Epithelial cell of proximal tubule (primary cell): ENCODE data around the gene MTTP. TPM values are rescaled to one million over a fixed set of nuclear protein-coding genes. Genes with fewer than 3 reads are reported as not detected.

Source experiments
- DNase-seq: peaks from one replicate; pipeline ENCODE4 v3.0.0-alpha.2; 2011; ENCODE audit warnings: low read depth
- H3K4me3 ChIP-seq: 2 replicates; pipeline ENCODE4 v1.5.1; 2011; ENCODE audit warnings: low read depth, mild to moderate bottlenecking, low read length
- CTCF ChIP-seq: conservative IDR thresholded peaks from 2 replicates; pipeline ENCODE4 v1.5.1; 2012; ENCODE audit warnings: low read depth, mild to moderate bottlenecking, low read length
- total RNA-seq: library from RNA; depleted of rRNA; stranded (reverse); fragments of >200 nt; gene quantifications from 2 replicates; pipeline ENCODE4 v1.2.3, GENCODE V29; 2015

Gene MTTP
- total RNA-seq, 1 donor from 2014 or later, result not detected

GRCh38 chr4:99661907-99662306 lies 87.3 kb downstream of the MTTP start:
- DNase-seq, result no peak
- H3K4me3 ChIP-seq, result no peak overlapping the region
- no peak for TF ChIP-seq CTCF

- DNase-seq, result no peak
- no peak overlapping the region for H3K4me3 ChIP-seq
- TF ChIP-seq CTCF, result no peak
Measured at GRCh38 chr4:99664716-99665115, 90.1 kb downstream of the MTTP start.

- DNase-seq, result no peak
- no peak overlapping the region for H3K4me3 ChIP-seq
- no peak for TF ChIP-seq CTCF
Measured at GRCh38 chr4:99665983-99666382, 91.4 kb downstream of the MTTP start.

- TF ChIP-seq CTCF, result no peak
- DNase-seq, result no peak
- H3K4me3 ChIP-seq, result no peak overlapping the region
Measured at GRCh38 chr4:99668472-99668871, 93.8 kb downstream of the MTTP start.

GRCh38 chr4:99669084-99669483 lies 94.5 kb downstream of the MTTP start:
- no peak overlapping the region for H3K4me3 ChIP-seq
- TF ChIP-seq CTCF, result no peak
- DNase-seq, result no peak

- no peak for TF ChIP-seq CTCF
Measured at GRCh38 chr4:99670409-99671073, 95.9 kb downstream of the MTTP start.

More at GRCh38 chr4:99670409-99671073, 95.9 kb downstream of the MTTP start:
- H3K4me3 ChIP-seq, result no peak overlapping the region
- no peak for DNase-seq

Other genes with a start within 250 kb of the MTTP start
- not detected in 2 replicates for gene ADH1C, start 222.1 kb upstream of the MTTP start, total RNA-seq
- gene ADH7, start 139.5 kb upstream of the MTTP start, total RNA-seq, result not detected in 2 replicates
- not detected in 2 replicates for gene C4orf17, start 63.8 kb upstream of the MTTP start, total RNA-seq
- gene TRMT10A, start 10.8 kb upstream of the MTTP start, total RNA-seq, result 9.9 and 10.2 TPM in 2 replicates
- 0.07 TPM in 1 of 2 replicates, not detected in the other for gene C4orf54, start 83.0 kb downstream of the MTTP start, total RNA-seq
- gene DAPP1, start 242.0 kb downstream of the MTTP start, total RNA-seq, result 6.7 and 18.3 TPM in 2 replicates